NCI-H1048 (cell line): ENCODE results near the gene ATF5.
"Not testable (repeated sequence)": the region's sequence is repeated elsewhere in the genome, so short reads cannot be mapped to it uniquely, and the experiment has no call there.

Experiments used
- DNase-seq: peaks from one replicate; lab custom pipeline; 2025; lab: John Stamatoyannopoulos, UW

ATF5 gene

GRCh38 chr19:49923055-49924003, 5.7 kb upstream of the ATF5 start:
- no peak for DNase-seq

GRCh38 chr19:49924004-49924880, 4.8 kb upstream of the ATF5 start:
- DNase-seq: no peak

- not testable (repeated sequence) for DNase-seq
Observed at GRCh38 chr19:49924881-49925210, 4.2 kb upstream of the ATF5 start.

- no peak for DNase-seq
Observed at GRCh38 chr19:49925486-49925885, 3.5 kb upstream of the ATF5 start.

- DNase-seq: no peak
Observed at GRCh38 chr19:49926515-49926914, 2.5 kb upstream of the ATF5 start.

GRCh38 chr19:49927526-49928264, 1.3 kb upstream of the ATF5 start:
- DNase-seq: no peak

- DNase-seq: peak; percentile 81
Observed at GRCh38 chr19:49929611-49930482, 842 bp downstream of the ATF5 start.

GRCh38 chr19:49930483-49931011, 1.5 kb downstream of the ATF5 start:
- DNase-seq: no peak

GRCh38 chr19:49931293-49932040, 2.5 kb downstream of the ATF5 start:
- no peak for DNase-seq

GRCh38 chr19:49932041-49932451, 3.0 kb downstream of the ATF5 start:
- DNase-seq: no peak

- DNase-seq: no peak
Observed at GRCh38 chr19:49932731-49933131, 3.7 kb downstream of the ATF5 start.

GRCh38 chr19:49933643-49934042, 4.6 kb downstream of the ATF5 start:
- DNase-seq: no peak

GRCh38 chr19:49936549-49936948, 7.5 kb downstream of the ATF5 start:
- DNase-seq: no peak

GRCh38 chr19:49937750-49938381, 8.9 kb downstream of the ATF5 start:
- DNase-seq: peak; percentile 46

GRCh38 chr19:49938662-49939061, 9.7 kb downstream of the ATF5 start:
- DNase-seq: no peak

- DNase-seq: no peak
Observed at GRCh38 chr19:49939721-49940481, 10.9 kb downstream of the ATF5 start.

- no peak for DNase-seq
Observed at GRCh38 chr19:49940482-49940791, 11.4 kb downstream of the ATF5 start.

GRCh38 chr19:49944567-49944966, 15.6 kb downstream of the ATF5 start:
- not testable (repeated sequence) for DNase-seq

- no peak for DNase-seq
Observed at GRCh38 chr19:49946415-49946814, 17.4 kb downstream of the ATF5 start.
